Fibroblast of lung (primary cell): ENCODE measurements around the gene PLK2.

ENCODE experiments used
- CTCF ChIP-seq, 2 donors: IDR thresholded peaks in 1 of 2; conservative IDR thresholded peaks in 1 of 2; 1 replicate in 1 of 2; 2 replicates in 1 of 2; pipeline ENCODE4 v1.5.1; 2011 to 2012; ENCODE audit warnings: low read length in 2 of 2, control low read depth in 1 of 2, inconsistent platforms in 1 of 2, low read depth in 1 of 2, mild to moderate bottlenecking in 1 of 2
- EZH2 ChIP-seq: IDR thresholded peaks from 2 replicates; pipeline ENCODE4 v1.5.1; 2012; ENCODE audit warnings: low read length, control low read depth, mild to moderate bottlenecking; ENCODE audit errors: missing control alignments

GRCh38 chr5:58457050-58457449 lies 2.8 kb downstream of the PLK2 start:
- TF ChIP-seq CTCF (conservative IDR thresholded peaks at IDR 0.05 in 1 of 2, IDR thresholded peaks at IDR 0.05 in 1 of 2; ENCODE audit: low read depth in 1 of 2, low read length in 2 of 2) (no peak), EZH2 (no peak)
